ENCODE measurements around the gene PMPCB. TPM values are rescaled to one million over a fixed set of nuclear protein-coding genes. Genes with fewer than 3 reads are reported as not detected.

PMPCB gene
- total and polyA plus RNA-seq, 10 of the 15 experiments (the other 5 are each of a cell fraction or from before 2014, with no cell fraction given): 70.3 to 163 (median 102) TPM

DNA sequence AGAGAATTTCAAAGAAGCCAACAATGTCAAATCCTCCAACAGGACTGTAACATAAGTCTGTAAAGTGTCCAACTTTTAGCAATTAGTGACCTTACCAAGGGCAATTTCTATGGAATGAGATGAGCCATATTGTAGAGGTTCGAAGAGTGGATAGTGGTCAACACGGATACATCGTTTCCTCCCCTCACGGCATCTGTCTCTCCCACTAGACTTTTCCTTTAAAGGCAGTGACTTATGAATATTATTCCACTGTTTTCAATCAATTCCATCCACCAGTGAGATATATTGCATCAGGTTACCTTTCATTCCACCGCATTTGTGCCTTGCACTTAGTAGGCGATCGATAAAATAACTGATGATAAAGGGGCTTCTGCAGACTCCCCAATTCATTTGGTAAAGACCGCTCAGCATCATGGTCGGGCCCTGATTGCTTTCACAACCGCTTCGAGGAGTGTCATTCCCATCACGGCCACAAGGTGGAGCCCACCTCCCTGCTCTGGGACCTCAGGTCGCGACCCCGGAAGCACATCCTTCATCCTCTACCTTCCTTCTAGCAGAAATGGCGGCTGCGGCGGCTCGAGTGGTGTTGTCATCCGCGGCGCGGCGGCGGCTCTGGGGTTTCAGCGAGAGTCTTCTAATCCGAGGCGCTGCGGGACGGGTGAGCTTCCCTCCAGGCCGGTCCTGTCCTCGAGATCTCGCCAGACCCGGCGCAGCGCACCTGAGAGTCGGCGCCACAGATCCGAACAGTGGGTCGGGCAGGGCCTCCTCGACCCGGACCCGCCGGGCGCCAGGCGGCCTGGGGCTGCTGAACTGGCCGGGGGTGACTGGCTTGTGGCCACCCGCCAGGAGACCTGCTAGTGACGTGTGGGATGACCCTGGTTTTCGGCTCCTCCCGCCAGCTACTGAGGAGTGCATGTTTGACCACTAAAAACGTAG, at the start of gene PMPCB (continued):
- TF ChIP-seq ZBTB40 (IDR thresholded peaks at IDR 0.05; ENCODE audit: borderline replicate concordance): peak; percentile 92
- TF ChIP-seq KDM1A (IDR thresholded peaks at IDR 0.05; ENCODE audit: borderline replicate concordance): no peak
- TF ChIP-seq POLR2AphosphoS2 (IDR thresholded peaks at IDR 0.05; ENCODE audit: low read depth, low read length): peak; percentile 58; the same call in 1 of the 2 replicates
- TF ChIP-seq LARP7 (IDR thresholded peaks at IDR 0.05): peak; percentile 72; the same call in 1 of the 2 replicates
- no peak for TF ChIP-seq BCL11A (IDR thresholded peaks at IDR 0.05; ENCODE audit: low read depth, low read length)
- TF ChIP-seq, protein P1, sequence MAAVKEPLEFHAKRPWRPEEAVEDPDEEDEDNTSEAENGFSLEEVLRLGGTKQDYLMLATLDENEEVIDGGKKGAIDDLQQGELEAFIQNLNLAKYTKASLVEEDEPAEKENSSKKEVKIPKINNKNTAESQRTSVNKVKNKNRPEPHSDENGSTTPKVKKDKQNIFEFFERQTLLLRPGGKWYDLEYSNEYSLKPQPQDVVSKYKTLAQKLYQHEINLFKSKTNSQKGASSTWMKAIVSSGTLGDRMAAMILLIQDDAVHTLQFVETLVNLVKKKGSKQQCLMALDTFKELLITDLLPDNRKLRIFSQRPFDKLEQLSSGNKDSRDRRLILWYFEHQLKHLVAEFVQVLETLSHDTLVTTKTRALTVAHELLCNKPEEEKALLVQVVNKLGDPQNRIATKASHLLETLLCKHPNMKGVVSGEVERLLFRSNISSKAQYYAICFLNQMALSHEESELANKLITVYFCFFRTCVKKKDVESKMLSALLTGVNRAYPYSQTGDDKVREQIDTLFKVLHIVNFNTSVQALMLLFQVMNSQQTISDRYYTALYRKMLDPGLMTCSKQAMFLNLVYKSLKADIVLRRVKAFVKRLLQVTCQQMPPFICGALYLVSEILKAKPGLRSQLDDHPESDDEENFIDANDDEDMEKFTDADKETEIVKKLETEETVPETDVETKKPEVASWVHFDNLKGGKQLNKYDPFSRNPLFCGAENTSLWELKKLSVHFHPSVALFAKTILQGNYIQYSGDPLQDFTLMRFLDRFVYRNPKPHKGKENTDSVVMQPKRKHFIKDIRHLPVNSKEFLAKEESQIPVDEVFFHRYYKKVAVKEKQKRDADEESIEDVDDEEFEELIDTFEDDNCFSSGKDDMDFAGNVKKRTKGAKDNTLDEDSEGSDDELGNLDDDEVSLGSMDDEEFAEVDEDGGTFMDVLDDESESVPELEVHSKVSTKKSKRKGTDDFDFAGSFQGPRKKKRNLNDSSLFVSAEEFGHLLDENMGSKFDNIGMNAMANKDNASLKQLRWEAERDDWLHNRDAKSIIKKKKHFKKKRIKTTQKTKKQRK (IDR thresholded peaks at IDR 0.05; ENCODE audit: low read depth, low read length): no peak
- TF ChIP-seq CHD2 (IDR thresholded peaks at IDR 0.05; ENCODE audit: borderline replicate concordance, low read depth, low read length): peak; percentile 62; the same call in 1 of the 2 replicates
- no peak for TF ChIP-seq ZBTB4 (CRISPR knock-in tag; IDR thresholded peaks at IDR 0.05)
- no peak for TF ChIP-seq TCF7 (IDR thresholded peaks at IDR 0.05; ENCODE audit: borderline replicate concordance)
- TF ChIP-seq ASH2L (IDR thresholded peaks at IDR 0.05; ENCODE audit: borderline replicate concordance, low read depth): peak; percentile 86; the same call in 1 of the 2 replicates
- TF ChIP-seq RUNX3 (IDR thresholded peaks at IDR 0.05; ENCODE audit: low read length): peak; percentile 40
- TF ChIP-seq, protein P2, sequence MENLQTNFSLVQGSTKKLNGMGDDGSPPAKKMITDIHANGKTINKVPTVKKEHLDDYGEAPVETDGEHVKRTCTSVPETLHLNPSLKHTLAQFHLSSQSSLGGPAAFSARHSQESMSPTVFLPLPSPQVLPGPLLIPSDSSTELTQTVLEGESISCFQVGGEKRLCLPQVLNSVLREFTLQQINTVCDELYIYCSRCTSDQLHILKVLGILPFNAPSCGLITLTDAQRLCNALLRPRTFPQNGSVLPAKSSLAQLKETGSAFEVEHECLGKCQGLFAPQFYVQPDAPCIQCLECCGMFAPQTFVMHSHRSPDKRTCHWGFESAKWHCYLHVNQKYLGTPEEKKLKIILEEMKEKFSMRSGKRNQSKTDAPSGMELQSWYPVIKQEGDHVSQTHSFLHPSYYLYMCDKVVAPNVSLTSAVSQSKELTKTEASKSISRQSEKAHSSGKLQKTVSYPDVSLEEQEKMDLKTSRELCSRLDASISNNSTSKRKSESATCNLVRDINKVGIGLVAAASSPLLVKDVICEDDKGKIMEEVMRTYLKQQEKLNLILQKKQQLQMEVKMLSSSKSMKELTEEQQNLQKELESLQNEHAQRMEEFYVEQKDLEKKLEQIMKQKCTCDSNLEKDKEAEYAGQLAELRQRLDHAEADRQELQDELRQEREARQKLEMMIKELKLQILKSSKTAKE (IDR thresholded peaks at IDR 0.05; ENCODE audit: low read depth, poor library complexity, severe bottlenecking): peak; percentile 31
- TF ChIP-seq TCF12 (IDR thresholded peaks at IDR 0.05; ENCODE audit: low read depth, low read length): peak; percentile 49; the same call in 1 of the 2 replicates
- TF ChIP-seq CBFB (IDR thresholded peaks at IDR 0.05; ENCODE audit: low read depth): 0 out of 2 replicates have a peak, but pooled peaks have one; percentile 53
- TF ChIP-seq NFYA (IDR thresholded peaks at IDR 0.05; ENCODE audit: borderline replicate concordance, low read depth, low read length): no peak

Data from GM12878 (cell line).